Nephron progenitor cell (in vitro differentiated cells): ENCODE measurements around the gene KIAA0930.

Source experiments
- DNase-seq: peaks from one replicate; pipeline ENCODE4 v3.0.0; 2021
- H3K27ac Mint-ChIP-seq: 2 replicates; pipeline ENCODE4 v1.8.0; 2021; ENCODE audit warnings: mild to moderate bottlenecking, moderate library complexity, mixed read lengths
- H3K27me3 Mint-ChIP-seq: 2 replicates; pipeline ENCODE4 v1.8.0; 2021; ENCODE audit warnings: mild to moderate bottlenecking, low read depth, mixed read lengths; ENCODE audit not compliant: poor library complexity
- H3K36me3 Mint-ChIP-seq: 2 replicates; pipeline ENCODE4 v1.8.0; 2021; ENCODE audit warnings: low read depth, mixed read lengths
- H3K4me1 Mint-ChIP-seq: 2 replicates; pipeline ENCODE4 v1.8.0; 2021; ENCODE audit warnings: mixed read lengths
- H3K4me3 Mint-ChIP-seq: 2 replicates; pipeline ENCODE4 v1.8.0; 2021; ENCODE audit warnings: mild to moderate bottlenecking, moderate library complexity, mixed read lengths
- H3K9me3 Mint-ChIP-seq: 2 replicates; pipeline ENCODE4 v1.8.0; 2021; ENCODE audit warnings: mild to moderate bottlenecking, moderate library complexity, mixed read lengths
- CTCF ChIP-seq: fragments of 200-600 bp; sonication (generic); IDR thresholded peaks from 2 replicates; pipeline ENCODE4 v1.5.0; 2021; ENCODE audit warnings: antibody characterized with exemption

The KIAA0930 gene

GRCh38 chr22:45248832-45249561, 8.3 kb upstream of the KIAA0930 start:
- no peak for TF ChIP-seq CTCF
- Mint-ChIP-seq H3K36me3 (no peaks in the 10 kb centered on the region), H3K9me3 (no peaks in the 10 kb centered on the region), H3K27me3 (peaks cover 6% of the 10 kb centered on the region), H3K27ac (no peak overlapping the region), H3K4me3 (no peak overlapping the region), H3K4me1 (peaks cover 11% of the 10 kb centered on the region)
- no peak for DNase-seq

DNA sequence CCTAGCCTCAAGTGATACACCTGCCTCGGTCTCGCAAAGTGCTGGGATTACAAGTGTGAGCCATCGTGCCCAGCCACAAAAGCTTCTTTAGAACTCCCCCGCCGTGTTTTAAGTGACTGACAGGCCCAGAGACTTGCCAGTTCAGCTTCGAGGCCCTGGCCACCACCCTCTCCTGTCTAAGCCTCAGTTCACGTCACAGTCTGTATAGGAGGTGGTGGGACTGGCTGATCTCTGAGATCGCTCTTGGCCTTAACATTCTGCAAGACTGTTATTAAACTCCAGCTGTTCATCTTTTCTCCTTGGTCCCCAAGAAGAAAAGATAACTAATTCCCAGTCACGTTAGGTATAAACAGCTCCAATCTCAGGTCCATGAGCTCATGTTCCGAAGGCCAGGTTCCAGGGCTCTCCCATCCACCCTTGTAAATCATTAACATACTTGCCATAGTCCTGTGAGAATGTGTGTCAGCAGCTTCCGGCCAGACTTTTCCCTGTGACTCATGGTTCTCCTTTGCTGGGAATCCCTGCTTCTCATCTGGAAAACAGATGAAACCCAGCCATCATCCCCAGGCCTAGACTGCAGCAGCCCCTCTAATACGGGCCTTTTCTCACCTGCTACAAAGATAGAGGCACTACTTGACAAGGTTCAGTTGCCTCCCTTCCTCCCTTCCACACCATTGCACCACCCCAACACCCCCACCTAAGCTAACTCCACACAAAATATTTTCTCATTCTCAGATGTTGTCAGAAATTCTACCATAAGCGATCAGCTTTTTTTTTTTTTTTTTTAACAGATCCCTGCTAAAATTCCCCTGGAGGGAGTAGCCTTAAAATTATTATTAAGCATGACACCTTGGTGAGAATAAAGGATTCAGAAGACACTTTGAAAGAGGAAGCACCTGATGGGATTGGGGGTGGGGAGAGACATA, 5.6 kb upstream of the KIAA0930 start:
- DNase-seq: no peak
- Mint-ChIP-seq H3K4me3 (no peak overlapping the region), H3K27ac (peak overlapping the region; percentile 78)

GRCh38 chr22:45244916-45245315, 4.2 kb upstream of the KIAA0930 start:
- H3K4me3 Mint-ChIP-seq: no peak overlapping the region
- H3K27me3 Mint-ChIP-seq: peaks cover 13% of the 10 kb centered on the region
- peaks cover 22% of the 10 kb centered on the region for H3K4me1 Mint-ChIP-seq
- no peaks in the 10 kb centered on the region for H3K9me3 Mint-ChIP-seq
- no peak overlapping the region for H3K27ac Mint-ChIP-seq
- no peak for TF ChIP-seq CTCF
- DNase-seq: no peak
- H3K36me3 Mint-ChIP-seq: no peaks in the 10 kb centered on the region

More for the DNA sequence above, 5.6 kb upstream of the KIAA0930 start:
- peaks cover 13% of the 10 kb centered on the region for H3K27me3 Mint-ChIP-seq
- peaks cover 18% of the 10 kb centered on the region for H3K4me1 Mint-ChIP-seq
- no peaks in the 10 kb centered on the region for H3K9me3 Mint-ChIP-seq
- TF ChIP-seq CTCF: no peak
- H3K36me3 Mint-ChIP-seq: no peaks in the 10 kb centered on the region

DNA sequence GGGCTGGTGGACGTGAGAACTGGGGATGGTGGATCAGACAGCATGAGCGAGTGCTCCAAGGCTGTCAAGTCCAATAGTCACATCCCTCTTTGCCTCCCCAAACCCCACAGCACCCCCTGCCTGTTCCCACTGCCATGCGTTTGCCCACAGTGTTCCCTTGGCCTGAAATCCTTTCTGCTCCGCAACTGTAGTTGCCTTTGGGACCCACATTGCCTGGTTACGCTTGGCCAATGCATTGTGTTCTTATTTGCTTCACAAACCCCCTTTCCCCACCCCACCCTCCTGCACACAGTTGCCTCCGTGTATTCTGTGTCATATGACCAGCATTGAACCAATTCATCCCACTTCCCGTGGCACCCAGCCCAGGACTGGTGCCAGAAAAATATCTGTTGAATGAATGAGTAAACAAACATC, 2.1 kb upstream of the KIAA0930 start:
- Mint-ChIP-seq H3K4me1 (peaks cover 42% of the 10 kb centered on the region), H3K9me3 (no peaks in the 10 kb centered on the region), H3K27ac (no peak overlapping the region), H3K4me3 (no peak overlapping the region), H3K36me3 (no peaks in the 10 kb centered on the region), H3K27me3 (peaks cover 12% of the 10 kb centered on the region)
- TF ChIP-seq CTCF: no peak
- DNase-seq: no peak

DNA sequence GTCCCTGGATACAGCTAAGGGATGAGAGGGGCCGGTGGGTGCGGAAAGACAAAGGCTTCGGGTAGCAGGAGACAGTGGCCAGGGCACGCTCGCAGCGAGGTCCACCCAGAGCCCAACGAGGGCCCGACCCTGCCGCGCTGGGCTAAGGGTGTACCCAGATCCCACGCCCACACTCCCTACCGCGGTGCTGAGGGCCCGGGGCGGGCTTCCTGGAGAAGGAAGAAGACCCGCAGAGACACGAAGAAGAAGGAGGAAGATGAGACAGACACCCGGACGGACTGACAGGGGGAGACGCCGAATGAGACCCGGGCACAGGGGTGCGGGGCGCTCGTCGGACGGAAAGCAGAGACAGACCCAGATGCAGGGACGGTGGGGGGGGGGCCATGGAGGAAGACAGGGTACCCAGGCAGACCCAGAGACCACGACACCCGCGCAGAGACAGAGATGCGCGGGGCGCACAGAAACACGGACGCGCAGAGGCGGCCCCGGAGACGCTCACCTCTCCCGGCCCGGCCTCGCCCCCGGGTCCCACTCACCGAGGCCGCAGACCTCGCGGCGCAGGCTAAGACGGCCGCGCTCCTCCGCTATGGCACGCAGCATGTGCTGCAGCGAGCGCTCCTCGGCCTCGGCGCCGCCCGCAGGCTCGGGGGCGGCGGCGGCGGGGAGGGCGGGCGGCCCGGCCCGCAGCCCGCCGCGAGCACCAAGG, 437 bp downstream of the KIAA0930 start:
- peak overlapping the region; percentile 94 for H3K4me3 Mint-ChIP-seq
- H3K36me3 Mint-ChIP-seq: no peaks in the 10 kb centered on the region
- no peak overlapping the region for H3K27ac Mint-ChIP-seq
- H3K27me3 Mint-ChIP-seq: peaks cover 14% of the 10 kb centered on the region
- DNase-seq: peak; percentile 37
- no peaks in the 10 kb centered on the region for H3K9me3 Mint-ChIP-seq
- H3K4me1 Mint-ChIP-seq: peaks cover 51% of the 10 kb centered on the region
- no peak for TF ChIP-seq CTCF
